ENCODE data around the gene TRPM5.

The TRPM5 gene

GRCh38 chr11:2470495-2470894 lies 26.2 kb upstream of the TRPM5 start:
- DNase-seq, result no peak

GRCh38 chr11:2468363-2469235 lies 24.3 kb upstream of the TRPM5 start:
- DNase-seq, result no peak

GRCh38 chr11:2467695-2468055 lies 23.4 kb upstream of the TRPM5 start:
- no peak for DNase-seq

GRCh38 chr11:2466869-2467694 lies 22.8 kb upstream of the TRPM5 start:
- peak in 3 of 5 donors; percentile 39 to 79 (median 39) for DNase-seq

GRCh38 chr11:2466069-2466801 lies 21.9 kb upstream of the TRPM5 start:
- no peak for DNase-seq

GRCh38 chr11:2465202-2466068 lies 21.1 kb upstream of the TRPM5 start:
- no peak for DNase-seq

GRCh38 chr11:2464451-2465165 lies 20.3 kb upstream of the TRPM5 start:
- no peak for DNase-seq

GRCh38 chr11:2463766-2464277 lies 19.5 kb upstream of the TRPM5 start:
- DNase-seq, result no peak

GRCh38 chr11:2462986-2463765 lies 18.9 kb upstream of the TRPM5 start:
- no peak for DNase-seq

GRCh38 chr11:2462543-2462985 lies 18.2 kb upstream of the TRPM5 start:
- no peak for DNase-seq

- DNase-seq, result no peak
Observed at GRCh38 chr11:2461956-2462542, 17.7 kb upstream of the TRPM5 start.

- DNase-seq, result no peak
Observed at GRCh38 chr11:2461253-2461955, 17.1 kb upstream of the TRPM5 start.

- DNase-seq, result no peak
Observed at GRCh38 chr11:2460540-2461252, 16.4 kb upstream of the TRPM5 start.

GRCh38 chr11:2459796-2460531 lies 15.7 kb upstream of the TRPM5 start:
- DNase-seq, result no peak

GRCh38 chr11:2459016-2459725 lies 14.9 kb upstream of the TRPM5 start:
- no peak for DNase-seq

- DNase-seq, result no peak
Observed at GRCh38 chr11:2458321-2458720, 14.0 kb upstream of the TRPM5 start.

- no peak for DNase-seq
Observed at GRCh38 chr11:2453436-2453835, 9.1 kb upstream of the TRPM5 start.

All from T-helper 1 cell (primary cell).